IPS DF 6.9 (cell line): ENCODE data around the gene SAXO2.
"Not testable (repeated sequence)": the region's sequence is repeated elsewhere in the genome, so short reads cannot be mapped to it uniquely, and the experiment has no call there.

Experiments
- DNase-seq: peaks from one replicate; pipeline ENCODE4 v3.0.0-alpha.2; 2013; ENCODE audit warnings: low read depth, low spot score
- H3K27ac ChIP-seq: one replicate; pipeline ENCODE4 v1.5.1; 2013; ENCODE audit warnings: low read length, control low read depth
- H3K27me3 ChIP-seq: 2 replicates; pipeline ENCODE4 v1.6.1; 2013; ENCODE audit warnings: mild to moderate bottlenecking, low read length; ENCODE audit not compliant: control insufficient read depth, insufficient read depth
- H3K36me3 ChIP-seq: 2 replicates; pipeline ENCODE4 v1.6.1; 2013; ENCODE audit warnings: low read length; ENCODE audit not compliant: control insufficient read depth, insufficient read depth
- H3K4me1 ChIP-seq: 2 replicates; pipeline ENCODE4 v1.6.1; 2013; ENCODE audit warnings: low read length; ENCODE audit not compliant: control insufficient read depth, insufficient read depth
- H3K4me3 ChIP-seq: 2 replicates; pipeline ENCODE4 v1.5.1; 2013; ENCODE audit warnings: mild to moderate bottlenecking, low read length
- H3K9me3 ChIP-seq: 2 replicates; pipeline ENCODE4 v1.6.1; 2013; ENCODE audit warnings: low read length, inconsistent platforms; ENCODE audit not compliant: control insufficient read depth, insufficient read depth
- WGBS: extraction: QIAGEN DNeasy Blood & Tissue Kit; methylation state at CpG from one replicate; pipeline ENCODE4 v1.1.7; 2013; ENCODE audit warnings: mixed read lengths, missing lambda C conversion rate; ENCODE audit not compliant: insufficient read length, insufficient coverage; 5-methylcytosine and 5-hydroxymethylcytosine counted together

Gene SAXO2

GRCh38 chr15:82322488-82322887, 59.9 kb downstream of the SAXO2 start:
- not testable (repeated sequence) for H3K4me1 ChIP-seq, H3K27me3 ChIP-seq, DNase-seq, H3K9me3 ChIP-seq, H3K36me3 ChIP-seq, H3K27ac ChIP-seq, H3K4me3 ChIP-seq
- WGBS = no CpG with 5 or more reads among the region's 10 CpGs

- not testable (repeated sequence) for H3K36me3 ChIP-seq, H3K27ac ChIP-seq, DNase-seq, H3K4me3 ChIP-seq, H3K4me1 ChIP-seq, H3K27me3 ChIP-seq, H3K9me3 ChIP-seq
- WGBS = no CpG with 5 or more reads among the region's 6 CpGs
Measured at GRCh38 chr15:82324831-82325230, 62.2 kb downstream of the SAXO2 start.

GRCh38 chr15:82325646-82326045, 63.0 kb downstream of the SAXO2 start:
- WGBS = no CpG with 5 or more reads among the region's 10 CpGs
- not testable (repeated sequence) for H3K27me3 ChIP-seq, H3K36me3 ChIP-seq, H3K4me1 ChIP-seq, H3K27ac ChIP-seq, H3K9me3 ChIP-seq, H3K4me3 ChIP-seq, DNase-seq

DNA sequence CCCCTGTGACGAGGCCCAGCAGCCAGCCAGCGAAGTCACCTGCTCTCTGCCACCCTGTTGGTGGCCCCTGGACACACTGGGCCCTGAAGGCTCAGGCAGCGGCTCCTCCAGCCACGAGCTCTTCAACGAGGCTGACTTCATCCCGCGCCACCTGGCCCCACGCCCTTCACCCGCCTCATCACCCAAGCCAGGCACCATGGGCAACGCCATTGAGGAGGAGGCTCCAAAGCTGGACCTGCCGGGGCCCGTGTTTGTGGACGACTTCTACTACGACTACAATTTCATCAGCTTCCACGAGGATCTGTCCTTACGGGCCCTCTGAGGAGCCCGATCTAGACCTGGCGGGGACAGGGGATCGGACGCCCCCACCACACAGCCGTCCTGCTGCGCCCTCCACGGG, 64.3 kb downstream of the SAXO2 start:
- H3K4me1 ChIP-seq, H3K9me3 ChIP-seq, DNase-seq, H3K36me3 ChIP-seq, H3K27me3 ChIP-seq, H3K27ac ChIP-seq, H3K4me3 ChIP-seq: not testable (repeated sequence)
- no CpG with 5 or more reads among the region's 23 CpGs for WGBS

DNA sequence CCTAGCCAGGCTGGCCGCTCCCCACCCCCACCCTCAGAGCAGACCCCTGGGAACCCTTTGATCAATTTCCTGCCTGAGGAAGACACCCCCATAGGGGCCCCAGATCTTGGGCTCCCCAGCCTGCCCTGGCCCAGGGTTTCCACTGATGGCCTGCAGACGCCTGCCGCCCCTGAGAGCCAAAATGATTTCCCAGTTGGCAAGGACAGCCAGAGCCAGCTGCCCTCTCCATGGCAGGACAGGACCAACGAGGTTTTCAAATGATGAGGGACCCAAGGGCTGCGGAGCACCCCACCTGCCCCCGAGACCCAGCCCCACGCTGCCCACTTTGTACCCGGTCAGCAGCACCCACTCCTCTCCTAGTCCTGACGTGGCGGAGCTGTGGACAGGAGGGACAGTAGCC, 64.8 kb downstream of the SAXO2 start:
- H3K4me1 ChIP-seq, H3K27ac ChIP-seq, H3K9me3 ChIP-seq, H3K27me3 ChIP-seq, H3K4me3 ChIP-seq, H3K36me3 ChIP-seq, DNase-seq: not testable (repeated sequence)
- WGBS = no CpG with 5 or more reads among the region's 10 CpGs

DNA sequence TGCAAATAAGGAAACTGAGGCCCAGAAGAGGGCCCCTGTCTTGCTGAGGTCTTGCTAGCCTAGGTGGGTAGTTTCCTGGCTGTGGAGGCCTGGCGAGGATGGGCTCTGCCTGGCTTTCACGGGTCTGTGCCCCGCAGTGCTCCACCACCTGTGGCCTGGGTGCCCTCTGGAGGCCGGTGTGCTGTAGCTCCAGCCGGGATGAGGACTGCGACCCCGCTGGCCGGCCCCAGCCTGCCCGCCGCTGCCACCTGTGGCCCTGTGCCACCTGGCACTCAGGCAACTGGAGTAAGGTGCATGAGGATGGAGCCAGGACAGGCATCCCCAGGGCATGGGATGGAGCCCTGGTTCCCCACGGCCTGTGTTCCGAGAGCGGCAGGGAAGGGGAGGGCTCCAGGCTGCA, 66.4 kb downstream of the SAXO2 start:
- H3K36me3 ChIP-seq, H3K4me3 ChIP-seq, H3K9me3 ChIP-seq, H3K4me1 ChIP-seq, DNase-seq, H3K27me3 ChIP-seq, H3K27ac ChIP-seq: not testable (repeated sequence)
- WGBS = no CpG with 5 or more reads among the region's 13 CpGs

- H3K9me3 ChIP-seq, H3K36me3 ChIP-seq, H3K27ac ChIP-seq, H3K4me1 ChIP-seq, H3K4me3 ChIP-seq, H3K27me3 ChIP-seq, DNase-seq: not testable (repeated sequence)
- WGBS = no CpG with 5 or more reads among the region's 11 CpGs
Measured at GRCh38 chr15:82330921-82331320, 68.3 kb downstream of the SAXO2 start.

DNA sequence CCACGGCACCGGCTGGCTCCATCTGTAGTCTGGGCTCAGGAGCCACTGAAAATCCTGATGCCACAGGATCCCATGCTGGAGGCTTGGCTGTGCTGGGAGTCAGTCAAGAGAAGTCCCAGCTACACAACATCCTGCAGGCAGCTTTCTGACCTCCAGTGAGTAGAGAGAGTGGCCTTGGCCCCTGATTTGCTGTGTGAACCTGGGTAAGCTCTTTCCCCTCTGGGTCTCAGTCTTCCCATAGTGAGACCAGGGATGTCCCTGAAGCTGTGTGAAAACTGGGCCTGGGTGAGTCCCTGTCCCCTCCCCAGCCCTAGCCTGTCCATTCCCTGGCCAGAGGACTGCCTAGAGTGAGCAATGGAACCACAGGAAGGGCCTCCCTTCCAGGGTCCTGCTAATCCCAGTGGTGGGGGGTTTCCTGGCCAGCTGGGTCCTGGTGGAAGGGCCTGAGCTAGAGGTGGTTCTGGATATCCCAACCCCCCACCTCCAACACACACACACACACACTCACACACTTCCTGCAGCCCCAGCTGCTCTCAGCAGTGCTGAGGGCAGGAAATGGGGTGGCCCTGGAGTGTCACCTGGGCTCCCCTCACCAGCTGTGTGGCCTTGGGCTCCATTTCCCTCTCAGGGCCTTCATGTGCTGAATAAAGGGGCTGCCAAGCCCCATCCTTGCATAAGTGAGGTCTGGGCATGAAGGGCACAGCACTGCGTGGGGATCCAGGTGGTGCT, 69.1 kb downstream of the SAXO2 start:
- not testable (repeated sequence) for H3K36me3 ChIP-seq, H3K27me3 ChIP-seq, H3K9me3 ChIP-seq, H3K4me3 ChIP-seq, DNase-seq, H3K4me1 ChIP-seq, H3K27ac ChIP-seq
- no CpG with 5 or more reads among the region's 3 CpGs for WGBS

DNA sequence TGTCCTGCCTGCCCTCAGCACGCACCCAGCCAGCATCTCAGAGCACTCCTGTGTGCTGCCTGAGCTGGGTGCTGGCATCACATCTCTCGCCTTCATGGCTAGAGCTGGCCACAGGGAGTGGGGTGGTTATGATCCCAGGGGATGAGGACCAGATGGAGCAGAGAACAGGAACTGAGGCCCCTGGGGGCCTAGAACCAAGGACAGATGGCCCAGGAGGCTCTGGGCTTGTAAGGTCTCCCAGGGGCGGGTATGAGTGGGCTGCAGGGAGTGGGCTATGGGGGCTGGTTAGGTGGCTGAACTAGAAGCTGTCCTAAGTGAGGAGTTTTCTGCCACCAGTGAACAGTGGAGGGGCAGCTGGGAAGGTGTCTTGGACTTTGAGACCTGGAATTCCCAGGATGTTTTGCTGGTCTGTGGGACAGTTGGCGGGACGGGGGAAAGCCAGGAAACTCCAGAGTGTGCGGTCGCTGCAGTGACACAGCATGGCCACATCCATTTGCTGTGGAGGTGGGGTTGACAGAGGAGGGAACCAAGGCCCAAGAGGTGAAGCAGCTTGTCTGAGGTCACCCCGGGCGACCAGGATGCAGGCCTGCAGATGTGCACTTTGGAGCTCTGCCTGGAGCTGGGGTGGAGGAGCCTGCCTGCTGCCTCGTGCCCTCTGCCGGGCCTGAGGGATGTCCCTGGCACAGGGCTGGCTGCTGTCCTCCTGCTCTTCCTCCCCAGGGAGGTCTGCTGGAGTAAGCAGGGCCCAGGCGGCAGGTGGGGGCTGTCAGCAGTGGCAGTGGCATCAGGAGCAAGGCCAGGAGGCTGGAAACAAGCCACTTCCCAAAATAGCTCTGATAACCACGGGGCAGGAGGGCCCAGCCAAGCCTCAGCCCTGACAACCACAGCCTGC, 70.3 kb downstream of the SAXO2 start:
- DNase-seq, H3K36me3 ChIP-seq, H3K9me3 ChIP-seq, H3K4me3 ChIP-seq, H3K27ac ChIP-seq, H3K27me3 ChIP-seq, H3K4me1 ChIP-seq: not testable (repeated sequence)
- WGBS = no CpG with 5 or more reads among the region's 13 CpGs

DNA sequence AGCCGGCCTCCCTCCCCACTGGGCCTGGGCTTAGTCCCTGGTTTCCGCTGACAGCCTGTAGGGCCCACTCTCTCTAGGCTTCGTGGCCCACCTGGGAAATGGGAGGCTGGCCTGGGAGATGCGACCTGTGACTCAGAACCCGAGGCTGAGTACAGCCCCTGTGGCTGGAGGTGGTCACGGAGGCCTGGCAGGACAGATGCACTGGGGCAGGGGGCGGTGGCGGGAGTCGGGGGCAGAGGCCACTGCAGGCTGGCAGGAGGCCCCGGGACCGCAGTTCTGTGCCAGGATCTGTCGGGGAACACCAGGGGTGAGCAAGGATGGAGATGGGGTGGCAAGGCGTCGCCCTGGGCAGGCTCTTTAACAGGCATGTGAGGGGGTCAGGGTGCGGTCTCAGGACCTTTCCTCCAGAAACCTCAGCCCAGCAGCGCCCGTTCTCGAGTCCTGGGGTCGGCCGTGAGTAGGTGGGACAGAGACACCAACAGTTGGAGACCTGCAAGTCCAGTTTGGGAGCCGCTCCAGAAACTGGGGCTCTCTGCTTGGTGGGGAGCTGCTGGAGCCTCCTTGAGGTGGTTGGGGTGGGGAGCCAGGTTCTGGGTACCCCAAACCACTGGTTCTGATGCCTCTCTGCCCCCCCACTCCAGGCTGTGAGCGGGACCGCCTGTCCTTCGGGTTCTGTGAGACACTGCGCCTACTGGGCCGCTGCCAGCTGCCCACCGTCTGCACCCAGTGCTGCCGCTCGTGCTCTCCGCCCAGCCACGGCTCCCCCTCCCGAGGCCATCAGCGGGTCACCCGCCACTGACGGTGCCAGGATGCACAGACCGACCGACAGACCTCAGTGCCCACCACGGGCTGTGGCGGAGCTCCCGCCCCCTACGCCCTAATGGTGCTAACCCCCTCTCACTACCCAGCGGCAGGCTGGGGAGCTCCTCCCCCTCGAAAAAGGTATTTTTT, 71.3 kb downstream of the SAXO2 start:
- H3K27me3 ChIP-seq, H3K4me1 ChIP-seq, DNase-seq, H3K27ac ChIP-seq, H3K36me3 ChIP-seq, H3K9me3 ChIP-seq, H3K4me3 ChIP-seq: not testable (repeated sequence)
- no CpG with 5 or more reads among the region's 43 CpGs for WGBS
